ENCODE results near the gene HSD3B7.

Gene HSD3B7

GRCh38 chr16:30983898-30984610 lies 953 bp upstream of the HSD3B7 start:
- H3K9ac ChIP-seq (ENCODE audit: low read depth, low read length) = no peak overlapping the region
- H3K9me3 ChIP-seq (ENCODE audit: control insufficient read depth, insufficient read depth, low read length) = no peaks in the 10 kb centered on the region
- H3K36me3 ChIP-seq (ENCODE audit: insufficient read depth, low read length) = peaks cover 4% of the 10 kb centered on the region; the same call in 1 of the 2 replicates
- no peaks in the 10 kb centered on the region for H3K4me1 ChIP-seq (ENCODE audit: insufficient read depth, low read length)

GRCh38 chr16:30985401-30986128 lies 558 bp downstream of the HSD3B7 start:
- peak overlapping the region; percentile 52 for H3K9ac ChIP-seq (ENCODE audit: low read depth, low read length)
- H3K4me1 ChIP-seq (ENCODE audit: insufficient read depth, low read length) = no peaks in the 10 kb centered on the region
- H3K9me3 ChIP-seq (ENCODE audit: control insufficient read depth, insufficient read depth, low read length) = no peaks in the 10 kb centered on the region
- H3K36me3 ChIP-seq (ENCODE audit: insufficient read depth, low read length) = peaks cover 4% of the 10 kb centered on the region; the same call in 1 of the 2 replicates

DNA sequence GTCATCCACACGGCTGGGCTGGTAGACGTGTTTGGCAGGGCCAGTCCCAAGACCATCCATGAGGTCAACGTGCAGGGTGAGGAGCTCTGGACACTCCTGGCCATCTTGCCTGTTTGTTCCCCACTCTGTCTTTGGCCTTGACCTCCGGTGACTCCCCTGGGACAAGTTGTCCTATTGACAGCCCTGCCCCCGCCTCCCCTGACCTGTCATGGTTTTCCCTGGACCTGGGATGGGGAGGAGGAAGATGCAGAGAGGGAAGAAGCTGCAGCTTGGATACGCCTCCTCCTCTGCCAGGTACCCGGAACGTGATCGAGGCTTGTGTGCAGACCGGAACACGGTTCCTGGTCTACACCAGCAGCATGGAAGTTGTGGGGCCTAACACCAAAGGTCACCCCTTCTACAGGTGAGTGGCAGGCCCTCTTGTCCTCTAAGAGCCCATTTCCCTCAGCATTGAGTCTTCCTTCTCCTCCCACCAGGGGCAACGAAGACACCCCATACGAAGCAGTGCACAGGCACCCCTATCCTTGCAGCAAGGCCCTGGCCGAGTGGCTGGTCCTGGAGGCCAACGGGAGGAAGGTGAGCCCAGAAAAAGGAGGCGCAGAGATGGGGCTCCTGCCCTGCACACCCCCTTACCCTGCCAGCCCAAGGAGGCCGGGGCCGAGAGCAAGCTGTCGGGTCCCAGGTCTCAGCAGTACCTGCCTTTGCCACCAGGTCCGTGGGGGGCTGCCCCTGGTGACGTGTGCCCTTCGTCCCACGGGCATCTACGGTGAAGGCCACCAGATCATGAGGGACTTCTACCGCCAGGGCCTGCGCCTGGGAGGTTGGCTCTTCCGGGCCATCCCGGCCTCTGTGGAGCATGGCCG lies 1.4 kb downstream of the HSD3B7 start:
- no peaks in the 10 kb centered on the region for H3K4me1 ChIP-seq (ENCODE audit: insufficient read depth, low read length)
- no peaks in the 10 kb centered on the region for H3K36me3 ChIP-seq (ENCODE audit: insufficient read depth, low read length)
- H3K9ac ChIP-seq (ENCODE audit: low read depth, low read length) = no peak overlapping the region
- H3K9me3 ChIP-seq (ENCODE audit: control insufficient read depth, insufficient read depth, low read length) = no peaks in the 10 kb centered on the region

DNA sequence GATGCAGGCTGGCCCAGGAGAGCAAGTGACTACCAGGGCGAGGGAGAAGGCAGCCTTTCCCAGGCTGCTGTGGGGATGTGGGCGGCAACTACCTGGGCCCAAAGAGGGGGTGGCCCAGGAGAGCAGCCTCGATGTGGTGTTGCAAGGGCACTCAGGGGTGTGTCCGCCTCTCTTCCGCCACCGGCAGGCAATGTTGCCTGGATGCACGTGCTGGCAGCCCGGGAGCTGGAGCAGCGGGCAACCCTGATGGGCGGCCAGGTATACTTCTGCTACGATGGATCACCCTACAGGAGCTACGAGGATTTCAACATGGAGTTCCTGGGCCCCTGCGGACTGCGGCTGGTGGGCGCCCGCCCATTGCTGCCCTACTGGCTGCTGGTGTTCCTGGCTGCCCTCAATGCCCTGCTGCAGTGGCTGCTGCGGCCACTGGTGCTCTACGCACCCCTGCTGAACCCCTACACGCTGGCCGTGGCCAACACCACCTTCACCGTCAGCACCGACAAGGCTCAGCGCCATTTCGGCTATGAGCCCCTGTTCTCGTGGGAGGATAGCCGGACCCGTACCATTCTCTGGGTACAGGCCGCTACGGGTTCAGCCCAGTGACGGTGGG lies 2.7 kb downstream of the HSD3B7 start:
- Histone ChIP-seq H3K9ac (ENCODE audit: low read depth, low read length) (no peak overlapping the region), H3K9me3 (ENCODE audit: control insufficient read depth, insufficient read depth, low read length) (no peaks in the 10 kb centered on the region), H3K36me3 (ENCODE audit: insufficient read depth, low read length) (no peaks in the 10 kb centered on the region), H3K4me1 (ENCODE audit: insufficient read depth, low read length) (no peaks in the 10 kb centered on the region)

GRCh38 chr16:30989469-30990047 lies 4.6 kb downstream of the HSD3B7 start:
- Histone ChIP-seq H3K4me1 (ENCODE audit: insufficient read depth, low read length) (no peaks in the 10 kb centered on the region), H3K9me3 (ENCODE audit: control insufficient read depth, insufficient read depth, low read length) (no peaks in the 10 kb centered on the region), H3K9ac (ENCODE audit: low read depth, low read length) (no peak overlapping the region), H3K36me3 (ENCODE audit: insufficient read depth, low read length) (no peaks in the 10 kb centered on the region)

DNA sequence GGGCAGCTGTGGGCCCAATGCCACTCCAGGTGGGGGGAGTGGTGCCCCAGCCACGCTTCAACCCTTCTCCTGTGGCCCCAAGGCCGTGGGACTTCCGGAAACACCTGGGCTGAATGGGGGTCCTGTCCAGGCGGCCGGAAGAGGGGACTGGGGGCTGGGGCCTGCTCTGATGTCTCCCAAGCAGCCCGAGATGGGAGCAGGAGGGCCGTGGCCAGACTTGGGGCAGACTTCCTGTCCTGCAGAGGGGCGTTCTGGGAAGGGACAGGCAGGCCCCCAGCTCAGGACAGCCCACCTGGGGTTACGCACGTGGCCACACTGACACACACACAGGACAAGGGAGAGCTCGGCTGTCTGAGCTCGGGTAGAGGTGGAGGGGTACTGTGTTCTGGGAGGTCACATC lies 5.1 kb downstream of the HSD3B7 start:
- no peaks in the 10 kb centered on the region for H3K9me3 ChIP-seq (ENCODE audit: control insufficient read depth, insufficient read depth, low read length)
- no peaks in the 10 kb centered on the region for H3K36me3 ChIP-seq (ENCODE audit: insufficient read depth, low read length)
- no peak overlapping the region for H3K9ac ChIP-seq (ENCODE audit: low read depth, low read length)
- H3K4me1 ChIP-seq (ENCODE audit: insufficient read depth, low read length) = no peaks in the 10 kb centered on the region

DNA sequence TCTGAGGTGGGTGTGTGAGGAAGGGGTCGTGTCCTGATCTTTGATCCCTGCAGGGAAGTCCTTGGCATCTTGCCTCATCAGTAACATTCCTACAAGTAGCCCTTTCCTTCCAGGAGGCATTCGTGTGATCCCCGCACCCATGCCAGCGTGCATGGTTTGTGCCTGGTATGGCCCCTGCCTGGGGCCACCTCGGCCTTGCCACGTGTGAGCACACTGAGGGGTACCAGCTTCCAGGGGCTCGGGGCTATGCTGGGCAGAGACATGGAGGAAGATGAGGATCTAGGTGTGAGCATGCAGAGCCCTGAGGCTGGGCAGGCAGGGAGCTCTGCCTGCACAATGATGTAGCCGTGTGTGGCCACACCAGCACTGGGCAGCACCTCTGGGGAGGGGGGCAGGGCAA lies 6.0 kb downstream of the HSD3B7 start:
- Histone ChIP-seq H3K9me3 (ENCODE audit: control insufficient read depth, insufficient read depth, low read length) (no peaks in the 10 kb centered on the region), H3K36me3 (ENCODE audit: insufficient read depth, low read length) (no peaks in the 10 kb centered on the region), H3K4me1 (ENCODE audit: insufficient read depth, low read length) (no peaks in the 10 kb centered on the region), H3K9ac (ENCODE audit: low read depth, low read length) (no peak overlapping the region)

DNA sequence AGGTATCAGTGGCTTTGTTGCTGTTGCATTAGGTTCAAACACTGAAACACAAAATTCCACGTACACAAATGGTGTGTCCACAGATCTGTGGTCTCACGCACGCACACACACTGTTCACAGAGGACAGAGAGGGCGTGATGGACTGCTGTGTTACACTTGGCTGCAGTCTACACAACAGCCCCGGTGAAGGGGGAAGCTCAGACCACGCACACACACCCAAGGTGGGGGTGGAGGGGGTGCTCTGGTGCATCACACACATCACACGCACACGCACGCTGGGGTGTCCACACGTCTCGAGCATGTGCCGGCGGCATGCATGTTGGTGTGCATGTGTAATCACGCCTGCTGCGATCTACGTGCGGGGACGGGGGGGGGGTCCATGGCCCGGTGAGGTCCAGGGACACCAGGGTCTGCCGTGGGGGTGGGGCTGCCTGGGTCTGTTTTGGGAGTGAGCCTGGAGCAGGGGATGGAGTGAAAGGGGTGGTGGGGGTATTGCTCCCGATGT lies 7.3 kb downstream of the HSD3B7 start:
- no peaks in the 10 kb centered on the region for H3K9me3 ChIP-seq (ENCODE audit: control insufficient read depth, insufficient read depth, low read length)
- no peak overlapping the region for H3K9ac ChIP-seq (ENCODE audit: low read depth, low read length)
- H3K36me3 ChIP-seq (ENCODE audit: insufficient read depth, low read length) = no peaks in the 10 kb centered on the region
- H3K4me1 ChIP-seq (ENCODE audit: insufficient read depth, low read length) = no peaks in the 10 kb centered on the region

- Histone ChIP-seq H3K9ac (ENCODE audit: low read depth, low read length) (no peak overlapping the region), H3K4me1 (ENCODE audit: insufficient read depth, low read length) (peaks cover 4% of the 10 kb centered on the region; the same call in 1 of the 2 replicates), H3K9me3 (ENCODE audit: control insufficient read depth, insufficient read depth, low read length) (no peaks in the 10 kb centered on the region), H3K36me3 (ENCODE audit: insufficient read depth, low read length) (no peaks in the 10 kb centered on the region)
Observed at GRCh38 chr16:30992931-30993816, 8.2 kb downstream of the HSD3B7 start.

- Histone ChIP-seq H3K9ac (ENCODE audit: low read depth, low read length) (peak overlapping the region; percentile 70; the same call in 1 of the 2 replicates), H3K36me3 (ENCODE audit: insufficient read depth, low read length) (no peaks in the 10 kb centered on the region), H3K9me3 (ENCODE audit: control insufficient read depth, insufficient read depth, low read length) (no peaks in the 10 kb centered on the region), H3K4me1 (ENCODE audit: insufficient read depth, low read length) (peaks cover 18% of the 10 kb centered on the region; the same call in 1 of the 2 replicates)
Observed at GRCh38 chr16:30995927-30996323, 10.9 kb downstream of the HSD3B7 start.

DNA sequence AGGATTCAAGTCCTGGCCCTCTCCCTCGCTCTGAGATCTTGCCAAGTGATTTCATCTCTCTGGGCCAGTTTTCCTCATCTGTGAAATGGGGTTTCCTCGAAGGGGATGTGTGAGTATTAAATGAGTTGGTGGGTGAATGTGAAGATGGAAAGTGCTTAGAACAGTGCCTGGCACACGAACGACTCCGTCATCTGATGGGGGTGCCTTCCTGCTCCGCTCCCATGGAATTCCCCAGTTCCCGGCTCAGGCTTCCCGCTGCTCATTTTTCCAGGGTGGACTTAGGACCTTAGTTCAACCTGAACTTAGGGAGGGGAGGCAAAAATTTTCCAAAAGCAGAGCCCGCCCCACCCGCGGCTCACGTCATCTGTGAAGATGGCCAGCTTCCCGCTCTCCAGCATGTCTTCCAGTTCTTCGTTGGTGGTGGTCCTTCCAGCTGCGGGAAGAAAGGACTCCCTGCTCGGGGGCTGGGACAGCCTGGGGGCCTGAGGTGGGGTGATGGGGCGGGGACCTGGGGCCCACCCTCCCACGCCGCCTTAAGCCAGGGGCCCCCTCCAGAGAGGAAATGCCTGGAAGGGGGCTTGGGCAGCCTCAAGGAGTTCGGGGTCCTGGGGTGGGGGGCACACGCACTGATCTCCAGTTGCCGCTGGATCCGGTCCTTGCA lies 11.4 kb downstream of the HSD3B7 start:
- H3K9ac ChIP-seq (ENCODE audit: low read depth, low read length) = peak overlapping the region; percentile 70
- no peaks in the 10 kb centered on the region for H3K36me3 ChIP-seq (ENCODE audit: insufficient read depth, low read length)

DNA sequence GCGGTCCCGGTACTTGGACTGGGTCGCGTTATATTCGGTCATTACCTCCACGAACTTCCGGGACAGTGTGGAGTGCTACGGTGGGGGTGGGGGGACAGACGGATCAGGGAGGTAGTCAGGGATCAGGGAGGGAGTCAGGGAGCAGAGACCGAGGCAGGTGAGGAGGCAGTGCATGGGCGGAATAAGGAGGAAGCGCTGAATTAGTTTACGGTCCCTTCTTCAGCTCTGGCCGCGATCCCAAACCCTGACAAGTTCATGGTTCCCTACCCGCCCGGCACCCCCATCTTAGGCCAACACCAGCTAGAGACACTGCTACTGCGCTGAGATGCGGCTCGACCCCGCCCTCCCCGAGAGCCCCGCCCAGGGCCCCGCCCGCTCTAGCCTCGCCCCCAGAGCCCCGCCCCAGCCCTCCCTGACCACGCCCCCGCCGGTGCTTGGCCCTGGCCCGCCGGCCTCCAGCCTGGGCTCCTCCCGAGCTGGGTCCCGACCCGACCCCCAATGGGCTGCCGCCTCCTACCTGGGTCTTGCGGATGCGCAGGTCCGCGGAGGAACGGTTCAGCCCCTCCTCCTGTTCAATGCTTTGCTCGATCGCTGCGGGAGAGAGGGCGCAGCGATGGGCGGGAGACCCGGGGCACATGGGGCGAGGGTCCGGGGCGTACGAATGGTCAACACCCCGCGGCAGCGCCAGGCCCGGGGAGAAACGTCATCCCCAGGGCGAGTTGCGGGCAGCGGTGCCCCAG lies 12.1 kb downstream of the HSD3B7 start:
- Histone ChIP-seq H3K36me3 (ENCODE audit: insufficient read depth, low read length) (no peaks in the 10 kb centered on the region), H3K9me3 (ENCODE audit: control insufficient read depth, insufficient read depth, low read length) (no peaks in the 10 kb centered on the region), H3K9ac (ENCODE audit: low read depth, low read length) (peak overlapping the region; percentile 70), H3K4me1 (ENCODE audit: insufficient read depth, low read length) (peaks cover 18% of the 10 kb centered on the region; the same call in 1 of the 2 replicates)

More for the DNA sequence above, 11.4 kb downstream of the HSD3B7 start:
- H3K4me1 ChIP-seq (ENCODE audit: insufficient read depth, low read length) = peaks cover 18% of the 10 kb centered on the region; the same call in 1 of the 2 replicates
- no peaks in the 10 kb centered on the region for H3K9me3 ChIP-seq (ENCODE audit: control insufficient read depth, insufficient read depth, low read length)
